C4-2B (cell line): Measurements from ENCODE around the gene ERC1.

Experiments used
- CTCF ChIP-seq: fragments of 450-650 bp; conservative IDR thresholded peaks from 2 replicates; pipeline ENCODE4 v1.5.1; 2017; ENCODE audit warnings: mild to moderate bottlenecking
- ZFX ChIP-seq: fragments of 450-650 bp; IDR thresholded peaks from 2 replicates; pipeline ENCODE4 v1.6.1; 2017

- TF ChIP-seq CTCF (no peak), ZFX (no peak)
Measured at GRCh38 chr12:1531654-1532374, 540.8 kb downstream of the ERC1 start.
